Measurements from ENCODE around the gene PLK2.

The PLK2 gene

GRCh38 chr5:58460002-58460731 lies at the start of gene PLK2:
PLK2 (minus strand) TSS chr5:58460086; CDS start chr5:58459959, 127 bp downstream.
- DNase-seq: peak; percentile 42 to 98 (median 91)

GRCh38 chr5:58507715-58508114 lies 47.8 kb upstream of the PLK2 start:
- no peak for DNase-seq

GRCh38 chr5:58505971-58506640 lies 46.2 kb upstream of the PLK2 start:
- DNase-seq: no peak

GRCh38 chr5:58505502-58505901 lies 45.6 kb upstream of the PLK2 start:
- DNase-seq: no peak

GRCh38 chr5:58504766-58505165 lies 44.9 kb upstream of the PLK2 start:
- no peak for DNase-seq

GRCh38 chr5:58503390-58504046 lies 43.6 kb upstream of the PLK2 start:
- DNase-seq: no peak

GRCh38 chr5:58501778-58502417 lies 42.0 kb upstream of the PLK2 start:
- DNase-seq: no peak

GRCh38 chr5:58499941-58500340 lies 40.1 kb upstream of the PLK2 start:
- no peak for DNase-seq

- no peak for DNase-seq
These were observed 39.3 kb upstream of the PLK2 start for GRCh38 chr5:58499231-58499630.

GRCh38 chr5:58498340-58498942 lies 38.6 kb upstream of the PLK2 start:
- peak in 20 of 56 donors; percentile 1 to 66 (median 14) for DNase-seq

GRCh38 chr5:58497921-58498320 lies 38.0 kb upstream of the PLK2 start:
- DNase-seq: no peak

GRCh38 chr5:58497386-58497785 lies 37.5 kb upstream of the PLK2 start:
- no peak for DNase-seq

- DNase-seq: no peak
These were observed 36.6 kb upstream of the PLK2 start for GRCh38 chr5:58496488-58496887.

- no peak for DNase-seq
These were observed 33.3 kb upstream of the PLK2 start for GRCh38 chr5:58493141-58493540.

GRCh38 chr5:58491216-58491892 lies 31.5 kb upstream of the PLK2 start, which contains the start of gene GAPT:
GAPT (plus strand) TSS chr5:58491435; CDS start chr5:58494537, 3,102 bp downstream.
- DNase-seq: no peak

- DNase-seq: no peak
These were observed 30.6 kb upstream of the PLK2 start for GRCh38 chr5:58490402-58491050.

- no peak for DNase-seq
These were observed 26.4 kb upstream of the PLK2 start for GRCh38 chr5:58486290-58486689.

GRCh38 chr5:58484505-58484904 lies 24.6 kb upstream of the PLK2 start:
- DNase-seq: no peak

- no peak for DNase-seq
These were observed 22.6 kb upstream of the PLK2 start for GRCh38 chr5:58482536-58482935.

- no peak for DNase-seq
These were observed 21.9 kb upstream of the PLK2 start for GRCh38 chr5:58481828-58482227.

Measured in nucleus accumbens (tissue), 56 donors.